HG02623 (cell line): ENCODE measurements around the gene OSCP1.

Experiments
- ATAC-seq: cut with Tn5 transposase; IDR thresholded peaks from one replicate; pipeline ENCODE4 v1.9.1; 2021; ENCODE audit warnings: moderate library complexity; ENCODE audit not compliant: unreplicated experiment

Gene OSCP1

DNA sequence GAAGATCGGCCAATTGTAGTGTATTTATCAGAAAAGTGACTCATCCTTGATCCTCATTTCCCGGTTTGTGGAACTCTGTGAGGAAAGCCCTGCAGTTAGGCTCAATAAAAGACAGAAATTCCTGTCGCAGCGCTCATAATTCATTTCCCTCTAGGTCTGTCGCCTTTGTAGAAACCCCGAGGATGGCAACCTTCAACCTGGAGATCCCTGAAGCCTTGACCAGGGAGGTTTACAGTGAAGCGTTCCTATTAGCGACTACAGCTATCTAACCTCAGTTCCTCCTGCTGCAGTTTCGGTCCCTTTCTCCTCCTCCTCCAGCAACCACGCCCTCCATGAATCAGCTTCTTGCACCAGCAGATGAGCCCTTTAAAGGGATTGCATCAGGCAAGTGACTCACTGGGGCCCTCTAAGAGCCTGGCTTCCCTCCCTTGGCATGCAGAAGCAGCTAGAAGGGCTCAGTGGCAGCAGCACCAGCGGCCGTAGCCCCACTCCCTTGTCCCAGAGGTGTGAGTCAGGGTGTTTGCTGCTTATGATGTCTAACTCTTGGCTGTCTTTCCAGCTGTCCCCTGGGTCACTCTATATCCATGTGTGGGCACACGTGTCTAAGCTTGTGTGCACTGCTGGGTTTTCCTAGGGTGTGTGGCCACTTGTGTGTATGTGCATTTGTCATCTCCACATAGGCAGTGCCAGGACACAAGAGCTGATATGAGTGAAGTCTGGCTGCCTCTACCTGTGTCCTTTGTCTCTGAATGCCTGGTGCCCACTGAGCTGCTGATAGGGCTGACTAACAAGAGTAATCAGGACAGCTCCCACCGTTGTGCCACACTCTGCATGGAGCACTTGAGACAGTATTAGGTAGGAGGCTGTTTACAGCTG, 63.7 kb downstream of the OSCP1 start:
- peak; percentile 35 for ATAC-seq

GRCh38 chr1:36385410-36386264, 64.6 kb downstream of the OSCP1 start, which contains the start of gene STK40:
STK40 (minus strand) TSS chr1:36385924; CDS start chr1:36361332, 24,592 bp downstream.
- ATAC-seq = peak; percentile 77

DNA sequence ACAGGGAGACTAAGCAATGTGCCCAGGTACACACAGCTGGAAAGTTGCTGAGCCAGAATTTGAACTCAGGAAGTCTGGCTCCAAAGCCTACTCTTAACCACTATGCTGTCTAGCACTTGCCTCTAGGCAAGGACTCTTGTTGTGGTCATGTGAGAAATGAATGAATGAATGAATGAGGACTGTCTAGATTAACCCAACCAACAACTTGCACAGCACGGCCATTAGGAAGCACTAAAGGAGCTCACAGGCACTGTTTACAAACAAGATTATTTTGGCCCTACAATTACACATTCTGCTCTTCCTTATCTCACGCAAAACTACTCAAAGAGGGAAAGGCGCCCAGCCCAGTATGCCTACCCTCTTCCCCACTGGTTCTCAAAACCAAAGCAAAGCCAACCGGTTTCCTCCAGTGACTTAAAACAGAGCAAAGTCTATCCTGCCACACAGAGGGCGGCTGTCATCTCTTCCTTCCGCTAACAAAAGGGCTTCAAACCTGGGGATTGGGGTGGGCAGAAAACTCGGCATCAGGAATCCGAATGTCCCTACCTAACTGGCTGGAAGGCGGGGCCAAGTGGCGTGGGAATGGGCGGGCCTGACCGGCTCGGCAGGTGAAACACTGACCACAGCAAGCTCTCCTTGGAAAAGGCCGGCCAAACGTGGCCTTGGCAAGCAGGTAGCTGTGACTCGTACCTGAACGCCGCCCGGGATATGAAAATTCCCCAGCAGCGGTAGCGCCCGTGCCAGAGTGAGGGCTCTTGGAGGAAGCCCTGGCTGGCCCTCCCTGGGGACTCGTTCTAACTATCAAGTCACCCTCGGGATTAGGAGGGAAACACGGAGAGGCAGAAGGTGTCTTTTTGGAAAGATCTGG, 65.5 kb downstream of the OSCP1 start:
- ATAC-seq = no peak

DNA sequence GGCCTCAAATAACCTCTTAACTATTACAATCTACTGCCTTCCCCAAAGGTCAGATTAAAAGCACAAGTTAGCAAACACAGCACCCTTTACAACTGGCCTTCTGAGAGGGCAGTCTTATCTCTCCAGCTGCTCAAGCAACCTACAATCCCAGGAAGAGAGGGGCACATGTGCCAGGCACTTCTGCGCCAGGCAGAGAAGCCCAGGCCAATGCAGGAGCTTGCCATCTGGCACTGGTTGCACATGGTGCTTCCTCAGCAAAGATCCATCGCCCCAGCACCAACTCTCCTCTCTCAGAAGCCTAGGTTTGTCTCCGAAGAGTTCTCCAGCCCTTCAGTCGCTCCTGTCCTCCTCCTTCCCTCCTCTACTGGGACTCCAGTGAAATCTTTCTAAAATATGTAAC, 67.0 kb downstream of the OSCP1 start:
- ATAC-seq = no peak

DNA sequence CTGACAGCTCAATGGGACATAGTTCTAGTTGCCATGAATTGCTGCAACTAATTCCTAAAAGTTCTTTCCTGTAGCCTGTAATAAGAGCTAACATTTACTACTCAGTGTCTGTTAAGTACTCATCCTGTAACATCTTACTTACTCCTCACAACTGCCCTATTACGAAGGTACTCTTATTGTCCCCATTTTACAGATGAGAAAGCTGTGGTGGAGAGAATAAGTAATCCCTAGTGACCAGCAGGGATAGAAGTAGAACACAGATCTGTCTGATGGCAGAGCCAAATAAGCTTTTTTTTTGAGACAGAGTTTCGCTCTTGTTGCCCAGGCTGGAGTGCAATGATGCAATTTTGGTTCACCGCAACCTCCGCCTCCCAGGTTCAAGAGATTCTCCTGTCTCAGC, 67.6 kb downstream of the OSCP1 start:
- ATAC-seq = no peak

- no peak for ATAC-seq
These were observed 68.0 kb downstream of the OSCP1 start for GRCh38 chr1:36382231-36382630.

- ATAC-seq = no peak
These were observed 68.8 kb downstream of the OSCP1 start for GRCh38 chr1:36381405-36381804.

DNA sequence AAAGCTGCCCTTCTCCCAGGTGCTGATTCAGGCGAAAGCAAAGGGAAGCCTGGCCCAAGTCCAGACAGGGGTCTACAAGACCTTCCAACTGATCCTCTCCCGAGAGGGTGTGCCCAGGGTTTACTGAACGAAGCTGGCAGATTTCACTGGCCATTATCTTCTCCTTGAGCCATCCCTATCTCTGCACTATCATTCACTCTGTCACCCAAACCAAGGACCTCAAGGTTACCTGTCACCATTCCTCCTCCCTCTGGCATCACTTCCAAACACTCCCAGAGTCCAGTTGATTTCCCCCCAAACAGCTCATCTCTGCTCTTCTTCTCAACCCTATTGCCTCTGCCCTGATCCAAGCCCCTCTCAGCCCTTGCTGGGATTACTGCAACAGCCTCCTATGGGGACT, 69.5 kb downstream of the OSCP1 start:
- no peak for ATAC-seq

GRCh38 chr1:36380143-36380619, 70.1 kb downstream of the OSCP1 start:
- ATAC-seq = no peak

DNA sequence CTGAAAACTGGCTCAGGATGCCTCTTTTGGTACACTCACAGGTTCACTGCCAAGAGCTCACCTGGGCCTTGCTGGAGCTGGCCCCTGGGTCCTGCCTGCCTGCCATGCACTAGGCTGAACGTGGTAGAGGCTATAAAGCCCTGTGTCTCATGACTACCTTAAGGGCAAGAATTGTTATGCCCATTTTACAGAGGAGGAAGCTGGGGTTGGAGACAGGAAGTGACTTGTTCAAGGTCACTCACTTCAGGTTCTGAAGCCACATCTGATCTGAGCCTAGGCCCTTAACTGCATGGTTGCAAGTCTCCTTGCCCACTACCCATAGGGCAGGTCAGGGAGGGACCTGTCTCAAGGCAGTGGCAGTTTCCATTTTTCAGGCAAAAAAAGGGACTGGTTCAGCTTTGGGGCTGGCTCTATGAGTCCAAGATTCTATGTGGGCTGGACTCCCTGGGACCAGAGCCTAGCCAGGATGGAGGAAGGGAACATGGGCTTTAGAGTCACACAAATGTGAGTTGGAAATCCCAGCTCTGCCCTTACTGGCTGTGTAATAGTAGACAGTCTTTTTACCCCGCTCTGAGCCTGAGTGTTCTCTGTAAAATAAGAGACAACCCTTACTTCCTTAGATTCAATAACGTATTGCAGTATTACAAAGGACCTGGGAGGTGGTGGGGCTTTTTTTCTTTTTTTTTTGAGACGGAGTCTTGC, 72.3 kb downstream of the OSCP1 start:
- ATAC-seq = no peak

DNA sequence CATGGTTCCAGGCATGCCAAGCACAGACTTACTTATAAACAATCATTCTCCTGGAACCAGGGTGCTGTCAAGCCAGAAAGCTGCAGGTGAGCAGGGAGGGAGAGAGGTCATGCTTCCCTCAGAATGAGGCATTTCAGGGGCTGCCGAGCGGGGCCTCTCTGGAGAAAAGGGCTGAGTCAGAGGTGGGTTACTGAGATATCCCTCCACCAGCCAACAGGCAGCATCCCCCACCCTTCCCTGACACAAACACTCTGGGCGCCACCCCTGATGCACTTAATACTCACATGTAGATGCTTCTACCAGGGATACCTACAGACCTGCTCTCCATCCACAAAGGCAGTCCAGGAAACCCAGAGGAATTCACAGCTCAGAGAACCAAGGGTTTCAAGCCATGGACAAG, 77.6 kb downstream of the OSCP1 start:
- ATAC-seq = no peak

DNA sequence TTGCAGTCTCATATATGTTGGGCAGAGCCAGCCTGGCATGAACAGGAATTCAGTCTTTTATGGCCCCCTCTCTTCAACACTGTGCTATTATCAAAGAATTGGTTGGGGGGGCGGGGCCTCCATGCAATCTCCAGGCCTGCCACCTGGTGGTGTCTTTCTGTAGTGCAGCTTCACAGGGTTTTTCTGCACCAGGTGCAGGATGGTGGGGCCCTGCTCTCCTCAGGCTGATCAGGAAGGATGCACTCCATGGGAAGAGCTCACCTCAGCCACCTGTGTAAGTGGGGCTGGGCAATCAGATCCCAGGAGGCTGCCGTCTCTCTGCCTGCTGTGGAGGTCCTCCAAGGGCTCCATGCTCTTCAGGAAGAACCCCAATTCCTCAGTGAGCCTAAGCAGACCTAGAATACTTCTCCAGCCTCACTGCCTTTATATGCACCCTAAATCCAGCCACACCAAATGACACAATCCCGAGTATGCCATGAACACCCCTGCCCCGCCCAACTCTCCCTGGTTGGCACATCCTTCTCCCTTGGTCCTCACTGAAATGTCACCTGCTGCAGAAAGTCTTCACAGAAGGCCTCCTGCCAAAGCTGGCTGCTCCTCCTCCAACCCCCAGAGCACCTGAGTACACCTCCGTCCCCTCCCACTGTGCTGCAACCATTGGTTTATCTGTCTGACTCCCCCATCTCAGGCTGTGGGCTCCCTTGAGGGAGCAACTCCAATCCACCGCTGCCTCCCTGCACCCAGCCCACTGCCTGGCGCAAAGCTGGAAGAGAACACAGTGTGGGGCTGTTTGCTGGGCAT, 81.0 kb downstream of the OSCP1 start:
- ATAC-seq = no peak
